Gastrocnemius medialis (tissue), 4 donors: ENCODE results near the gene KLKB1. TPM values are rescaled to one million over a fixed set of nuclear protein-coding genes. Genes with fewer than 3 reads are reported as not detected.

Experiments used
- ATAC-seq, 2 donors: fragments of 150-250 bp; one replicate each; pipeline ENCODE4 v1.9.1; 2016
- DNase-seq, 2 donors: peaks; one replicate each; pipeline ENCODE4 v3.0.0-alpha.2; 2019
- H3K27ac ChIP-seq, 4 donors: fragments of 200-600 bp; sonication (generic); 1 replicate in 1 of 4; 2 replicates in 3 of 4; pipeline ENCODE4 v1.5.1; 2016 to 2018; ENCODE audit warnings: mild to moderate bottlenecking in 2 of 4, moderate library complexity in 1 of 4
- H3K27me3 ChIP-seq, 3 donors: fragments of 200-600 bp; sonication (generic) in 2 of 3; 1 replicate in 1 of 3; 2 replicates in 2 of 3; pipeline versions ENCODE4 v1.5.1 to v1.6.0; 2016 to 2019; ENCODE audit warnings: mild to moderate bottlenecking in 1 of 3, moderate library complexity in 1 of 3
- H3K36me3 ChIP-seq, 2 donors: fragments of 200-600 bp; sonication (generic) in 1 of 2; one replicate each; pipeline ENCODE4 v1.5.1; 2017 to 2018
- H3K4me1 ChIP-seq, 2 donors: fragments of 200-600 bp; sonication (generic) in 1 of 2; one replicate each; pipeline ENCODE4 v1.5.1; 2016 to 2017; ENCODE audit warnings: mild to moderate bottlenecking in 2 of 2
- H3K4me3 ChIP-seq, 4 donors: fragments of 200-600 bp; sonication (generic) in 3 of 4; 1 replicate in 1 of 4; 2 replicates in 3 of 4; pipeline ENCODE4 v1.5.1; 2016 to 2019; ENCODE audit warnings: mild to moderate bottlenecking in 2 of 4
- H3K9me3 ChIP-seq, 3 donors: fragments of 200-600 bp; sonication (generic) in 2 of 3; 1 replicate in 1 of 3; 2 replicates in 2 of 3; pipeline ENCODE4 v1.5.1; 2016 to 2019
- POLR2A ChIP-seq, 2 donors: fragments of 450-650 bp; IDR thresholded peaks; one replicate each; pipeline ENCODE4 v1.6.1; 2017; ENCODE audit warnings: antibody characterized with exemption in 2 of 2, mild to moderate bottlenecking in 2 of 2, moderate library complexity in 2 of 2
- in situ Hi-C, 4 donors: fragments of 200-750 bp; cut with MboI; loops; one replicate each; pipeline versions ENCODE4 v1.15.0 to v1.8.0; 2017; ENCODE audit warnings: low sequenced_read_pairs in 4 of 4
- intact Hi-C: fragments of 100-400 bp; cut with DNase I; formaldehyde crosslinking; loops from one replicate; pipeline ENCODE4 v1.15.1; 2023; ENCODE audit warnings: low total_unique reads
- total RNA-seq, 4 donors: library from RNA; depleted of rRNA; stranded (reverse); fragments of >200 nt; gene quantifications; one replicate each; pipeline versions ENCODE4 v1.1.0 to v1.2.3, GENCODE V29; 2016
- TF ChIP-seq, protein P1 (sequence below), 5 experiments: fragments of 450-650 bp in 3 of 5; fragments of 200-600 bp in 2 of 5; sonication (generic) in 2 of 5; IDR thresholded peaks in 4 of 5; conservative IDR thresholded peaks in 1 of 5; 1 replicate in 4 of 5; 2 replicates in 1 of 5; pipeline ENCODE4 v1.5.1; 2016 to 2019; ENCODE audit warnings: antibody characterized with exemption in 5 of 5, mild to moderate bottlenecking in 3 of 5, moderate library complexity in 3 of 5

The KLKB1 gene
- total RNA-seq, 4 donors from 2014 or later = 0.20 to 0.40 TPM; not detected in 2

DNA sequence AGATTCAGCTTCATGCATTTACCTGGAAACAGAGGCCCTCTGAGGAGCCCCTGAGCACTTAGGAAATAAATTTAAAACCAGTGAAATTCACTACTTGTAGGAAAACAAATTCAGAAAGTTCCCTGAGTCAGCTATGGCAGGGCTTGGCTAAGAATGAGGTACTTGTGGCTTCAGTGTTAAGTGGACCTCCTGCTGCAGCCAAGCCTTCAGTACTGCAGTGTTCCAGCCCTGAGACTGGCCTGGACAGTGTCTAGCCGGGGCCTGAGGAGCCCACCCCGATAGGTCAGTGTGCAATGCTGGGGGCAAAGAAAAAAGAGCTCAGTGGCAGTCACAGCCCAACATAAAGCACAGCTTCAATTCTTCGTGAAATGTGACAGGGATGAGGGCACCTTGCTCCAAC is 80.6 kb downstream of the KLKB1 start:
- Histone ChIP-seq H3K27me3 (peaks cover 5 to 8% (median 7%) of the 10 kb centered on the region in 3 donors), H3K9me3 (no peaks in the 10 kb centered on the region), H3K4me3 (no peak overlapping the region), H3K36me3 (no peaks in the 10 kb centered on the region), H3K27ac (no peak overlapping the region), H3K4me1 (no peaks in the 10 kb centered on the region)
- no peak for TF ChIP-seq POLR2A (IDR thresholded peaks at IDR 0.05)
- TF ChIP-seq, protein P1, sequence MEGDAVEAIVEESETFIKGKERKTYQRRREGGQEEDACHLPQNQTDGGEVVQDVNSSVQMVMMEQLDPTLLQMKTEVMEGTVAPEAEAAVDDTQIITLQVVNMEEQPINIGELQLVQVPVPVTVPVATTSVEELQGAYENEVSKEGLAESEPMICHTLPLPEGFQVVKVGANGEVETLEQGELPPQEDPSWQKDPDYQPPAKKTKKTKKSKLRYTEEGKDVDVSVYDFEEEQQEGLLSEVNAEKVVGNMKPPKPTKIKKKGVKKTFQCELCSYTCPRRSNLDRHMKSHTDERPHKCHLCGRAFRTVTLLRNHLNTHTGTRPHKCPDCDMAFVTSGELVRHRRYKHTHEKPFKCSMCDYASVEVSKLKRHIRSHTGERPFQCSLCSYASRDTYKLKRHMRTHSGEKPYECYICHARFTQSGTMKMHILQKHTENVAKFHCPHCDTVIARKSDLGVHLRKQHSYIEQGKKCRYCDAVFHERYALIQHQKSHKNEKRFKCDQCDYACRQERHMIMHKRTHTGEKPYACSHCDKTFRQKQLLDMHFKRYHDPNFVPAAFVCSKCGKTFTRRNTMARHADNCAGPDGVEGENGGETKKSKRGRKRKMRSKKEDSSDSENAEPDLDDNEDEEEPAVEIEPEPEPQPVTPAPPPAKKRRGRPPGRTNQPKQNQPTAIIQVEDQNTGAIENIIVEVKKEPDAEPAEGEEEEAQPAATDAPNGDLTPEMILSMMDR (IDR thresholded peaks at IDR 0.05 in 4 of 5, conservative IDR thresholded peaks at IDR 0.05 in 1 of 5) = no peak
- DNase-seq = no peak
- ATAC-seq = no peak
- in situ Hi-C loops (no loop called here), intact Hi-C loops (no loop called here)

Other genes with a start within 250 kb of the KLKB1 start
- gene TLR3, start 158.4 kb upstream of the KLKB1 start, total RNA-seq = 1 to 10 TPM in 3 of 4 donors, under 1 TPM in 1; 0.47 to 2.5 (median 1.4) TPM
- gene FAM149A, start 122.8 kb upstream of the KLKB1 start, total RNA-seq = 1 to 10 TPM; 1.5 to 5.9 (median 3.3) TPM
- 10 to 100 TPM in 1 of 4 donors, 1 to 10 TPM in 3; 2.9 to 11.0 (median 6.1) TPM for gene CYP4V2, start 35.9 kb upstream of the KLKB1 start, total RNA-seq
- gene F11, start 38.7 kb downstream of the KLKB1 start, total RNA-seq = under 1 TPM in 1 of 4 donors, not detected in 3; 0.22 TPM